Neutrophil (primary cell): Measurements from ENCODE around the gene NUP214.
"Not testable (repeated sequence)": the region's sequence is repeated elsewhere in the genome, so short reads cannot be mapped to it uniquely, and the experiment has no call there.

ENCODE experiments used
- H3K27ac ChIP-seq: fragments of 200-600 bp; sonication (generic); 2 replicates; pipeline ENCODE4 v1.5.1; 2016; ENCODE audit warnings: mild to moderate bottlenecking, moderate library complexity
- H3K27me3 ChIP-seq: fragments of 200-600 bp; sonication (generic); 2 replicates; pipeline ENCODE4 v1.6.0; 2016; ENCODE audit warnings: mild to moderate bottlenecking
- H3K36me3 ChIP-seq: fragments of 200-600 bp; sonication (generic); 2 replicates; pipeline ENCODE4 v1.5.1; 2017
- H3K4me1 ChIP-seq, 2 experiments: fragments of 200-600 bp in 1 of 2; sonication (generic) in 1 of 2; 1 replicate in 1 of 2; 2 replicates in 1 of 2; pipeline versions ENCODE4 v1.5.1 to v1.6.1; 2013 to 2016; ENCODE audit warnings: low read depth in 1 of 2, low read length in 1 of 2, mild to moderate bottlenecking in 1 of 2, moderate library complexity in 1 of 2; ENCODE audit not compliant: control insufficient read depth in 1 of 2, insufficient read depth in 1 of 2
- H3K4me3 ChIP-seq, 2 experiments: fragments of 200-600 bp in 1 of 2; sonication (generic) in 1 of 2; 1 replicate in 1 of 2; 2 replicates in 1 of 2; pipeline ENCODE4 v1.5.1; 2013 to 2016; ENCODE audit warnings: low read depth in 1 of 2, low read length in 1 of 2, mild to moderate bottlenecking in 1 of 2, moderate library complexity in 1 of 2
- H3K9me3 ChIP-seq: fragments of 200-600 bp; sonication (generic); 2 replicates; pipeline ENCODE4 v1.5.1; 2016
- CTCF ChIP-seq: fragments of 200-600 bp; sonication (generic); IDR thresholded peaks from 2 replicates; pipeline ENCODE4 v1.5.1; 2016; ENCODE audit warnings: antibody characterized with exemption

Gene NUP214

GRCh38 chr9:131099102-131099606, 26.2 kb upstream of the NUP214 start:
- H3K27ac ChIP-seq, result no peak overlapping the region
- H3K9me3 ChIP-seq, result no peaks in the 10 kb centered on the region
- peaks cover 0 to 8% of the 10 kb centered on the region in 2 experiments for H3K4me1 ChIP-seq
- no peak for TF ChIP-seq CTCF
- H3K36me3 ChIP-seq, result no peaks in the 10 kb centered on the region
- peaks cover 49% of the 10 kb centered on the region for H3K27me3 ChIP-seq
- no peak overlapping the region for H3K4me3 ChIP-seq

- not testable (repeated sequence) for H3K36me3 ChIP-seq, H3K4me1 ChIP-seq
- H3K27me3 ChIP-seq, result peaks cover 42% of the 10 kb centered on the region
These were observed 25.5 kb upstream of the NUP214 start for GRCh38 chr9:131099845-131100244.

GRCh38 chr9:131100445-131100844, 24.9 kb upstream of the NUP214 start:
- Histone ChIP-seq H3K4me3 (no peak overlapping the region), H3K27ac (no peak overlapping the region), H3K27me3 (peaks cover 36% of the 10 kb centered on the region), H3K4me1 (peaks cover 0 to 8% of the 10 kb centered on the region in 2 experiments), H3K9me3 (no peaks in the 10 kb centered on the region), H3K36me3 (no peaks in the 10 kb centered on the region)
- TF ChIP-seq CTCF, result no peak

More at GRCh38 chr9:131099845-131100244, 25.5 kb upstream of the NUP214 start:
- H3K9me3 ChIP-seq, H3K27ac ChIP-seq, H3K4me3 ChIP-seq: not testable (repeated sequence)

- TF ChIP-seq CTCF, result no peak
- no peaks in the 10 kb centered on the region for H3K9me3 ChIP-seq
- H3K36me3 ChIP-seq, result no peaks in the 10 kb centered on the region
- H3K27me3 ChIP-seq, result peaks cover 26% of the 10 kb centered on the region
- H3K27ac ChIP-seq, result no peak overlapping the region
- peaks cover 0 to 7% of the 10 kb centered on the region in 2 experiments for H3K4me1 ChIP-seq
- no peak overlapping the region for H3K4me3 ChIP-seq
These were observed 24.0 kb upstream of the NUP214 start for GRCh38 chr9:131101207-131101964.

GRCh38 chr9:131103024-131103423, 22.4 kb upstream of the NUP214 start:
- Histone ChIP-seq H3K4me1 (no peaks in the 10 kb centered on the region), H3K4me3 (no peak overlapping the region), H3K36me3 (no peaks in the 10 kb centered on the region), H3K27ac (no peak overlapping the region), H3K9me3 (no peaks in the 10 kb centered on the region), H3K27me3 (peaks cover 10% of the 10 kb centered on the region)
- TF ChIP-seq CTCF, result no peak

GRCh38 chr9:131103535-131103934, 21.9 kb upstream of the NUP214 start:
- no peak for TF ChIP-seq CTCF
- Histone ChIP-seq H3K4me1 (no peaks in the 10 kb centered on the region), H3K27me3 (peaks cover 5% of the 10 kb centered on the region)

More at GRCh38 chr9:131103535-131103934, 21.9 kb upstream of the NUP214 start:
- no peaks in the 10 kb centered on the region for H3K36me3 ChIP-seq
- no peak overlapping the region for H3K27ac ChIP-seq
- H3K4me3 ChIP-seq, result no peak overlapping the region
- H3K9me3 ChIP-seq, result no peaks in the 10 kb centered on the region
